Nucleus accumbens (tissue), 56 donors: ENCODE data around the gene SLC45A1.
A peak's percentile ranks its signal among the peaks of the same experiment; 100 is the strongest.

Experiments
- DNase-seq, 56 donors: peaks; one replicate each; lab custom pipeline; 2025; lab: John Stamatoyannopoulos, UW

SLC45A1 gene

DNA sequence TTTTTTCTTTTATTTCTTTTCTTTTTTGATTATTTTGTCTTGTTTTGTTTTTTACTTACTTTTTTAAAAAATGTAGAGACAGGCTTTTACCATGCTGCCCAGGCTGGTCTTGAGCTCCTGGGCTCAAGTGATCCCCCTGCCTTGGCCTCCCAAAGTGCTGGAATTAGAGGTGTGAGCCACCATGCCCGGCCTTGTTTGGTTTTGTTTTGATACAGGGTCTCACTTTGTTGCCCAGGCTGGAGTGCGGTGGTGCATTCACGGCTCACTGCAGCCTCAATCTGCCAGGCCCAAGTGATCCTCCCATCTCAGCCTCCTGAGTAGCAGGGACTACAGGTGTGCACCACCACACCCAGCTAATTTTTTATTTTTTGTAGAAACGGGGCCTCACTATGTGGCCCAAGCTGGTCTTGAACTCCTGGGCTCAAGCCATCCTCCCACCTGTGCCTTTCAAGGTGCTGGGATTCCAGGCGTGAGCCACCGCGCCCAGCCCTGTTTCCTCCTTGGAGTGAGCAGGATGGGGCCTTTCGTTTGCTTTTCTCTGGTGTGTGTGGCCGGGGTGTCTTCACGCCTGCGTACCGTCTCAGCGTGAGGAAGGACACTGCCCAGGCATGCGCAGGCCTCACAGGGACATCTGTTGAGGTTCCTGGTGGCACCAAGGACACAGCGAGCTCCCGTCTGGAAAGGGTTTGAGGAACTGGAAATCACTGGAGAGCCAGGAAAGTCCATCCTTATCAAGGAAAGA is 15.5 kb downstream of the SLC45A1 start:
- no peak for DNase-seq

GRCh38 chr1:8334106-8334851 is 16.4 kb downstream of the SLC45A1 start:
- peak in 1 of 56 donors; percentile 15 for DNase-seq

- no peak for DNase-seq
Measured at GRCh38 chr1:8335246-8335645, 17.3 kb downstream of the SLC45A1 start.

- DNase-seq: no peak
Measured at GRCh38 chr1:8337776-8338525, 20.0 kb downstream of the SLC45A1 start.

DNA sequence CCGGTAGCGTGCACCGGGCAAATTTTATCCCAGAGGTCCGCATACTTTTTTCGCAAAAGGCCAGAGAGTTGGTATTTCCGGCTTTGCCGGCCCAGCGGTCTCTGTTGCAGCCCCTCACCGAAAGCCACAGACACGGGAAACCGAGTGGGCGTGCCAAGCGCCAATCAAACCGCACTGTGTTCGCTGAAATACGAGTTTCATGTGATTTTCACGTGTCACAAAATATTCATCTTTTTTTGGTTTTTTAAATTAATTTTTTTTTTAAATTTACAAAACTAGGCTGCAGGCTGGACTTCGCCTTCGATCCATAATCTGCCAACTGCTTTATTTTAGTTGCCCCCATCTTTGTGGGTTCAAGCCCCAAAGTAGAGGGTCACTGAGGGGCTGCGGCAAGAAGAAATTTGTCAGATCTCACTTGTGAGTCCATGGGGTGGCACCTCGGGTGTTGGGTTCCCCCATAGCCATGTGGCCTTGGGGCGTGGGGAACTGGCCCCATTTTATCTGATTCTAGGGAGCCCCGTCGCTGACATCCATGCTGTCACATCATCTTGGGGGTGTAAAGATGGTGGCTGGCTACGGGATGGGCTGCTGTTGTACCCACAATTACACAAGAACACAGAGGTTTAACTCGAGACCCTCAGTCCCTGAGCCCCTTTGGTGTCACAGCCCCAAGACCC is 20.8 kb downstream of the SLC45A1 start:
- DNase-seq: no peak

DNA sequence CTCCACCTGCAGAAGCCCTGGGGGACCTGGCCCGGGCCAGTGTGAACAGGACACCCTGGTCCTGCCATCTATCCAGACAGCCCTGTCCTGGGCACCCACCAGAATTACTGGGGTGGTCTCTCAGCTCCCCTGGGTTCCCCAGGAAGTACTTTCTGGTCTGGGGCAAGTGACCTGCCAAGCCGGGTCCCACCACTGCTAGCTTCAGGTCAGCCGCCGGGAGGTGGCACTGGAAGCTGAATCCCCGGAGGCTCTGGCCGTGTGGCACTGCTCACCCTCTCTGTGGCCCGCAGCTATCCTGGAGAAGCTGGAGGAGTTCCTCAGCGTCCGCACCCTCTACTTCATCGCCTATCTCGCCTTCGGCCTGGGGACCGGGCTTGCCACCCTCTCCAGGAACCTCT is 21.3 kb downstream of the SLC45A1 start:
- DNase-seq: no peak

DNA sequence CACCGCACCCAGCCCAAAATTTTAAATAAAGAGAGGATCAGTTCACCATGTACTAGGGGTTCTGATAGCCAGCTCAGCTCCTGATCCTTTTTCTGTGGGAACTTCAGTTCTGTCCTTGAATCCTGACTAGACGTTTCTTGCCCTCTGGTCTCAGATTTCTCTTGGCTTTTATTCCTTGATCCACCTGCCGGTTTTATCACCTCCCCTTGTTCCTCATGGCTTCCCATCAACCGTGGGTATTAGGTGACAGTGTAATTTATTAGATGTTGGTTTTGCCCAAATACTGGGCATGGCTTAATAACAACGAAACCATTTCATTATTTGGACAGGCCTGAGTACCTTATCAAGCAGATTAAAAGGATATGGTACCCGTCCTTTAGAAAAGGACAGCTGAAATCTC is 22.5 kb downstream of the SLC45A1 start:
- no peak for DNase-seq

DNA sequence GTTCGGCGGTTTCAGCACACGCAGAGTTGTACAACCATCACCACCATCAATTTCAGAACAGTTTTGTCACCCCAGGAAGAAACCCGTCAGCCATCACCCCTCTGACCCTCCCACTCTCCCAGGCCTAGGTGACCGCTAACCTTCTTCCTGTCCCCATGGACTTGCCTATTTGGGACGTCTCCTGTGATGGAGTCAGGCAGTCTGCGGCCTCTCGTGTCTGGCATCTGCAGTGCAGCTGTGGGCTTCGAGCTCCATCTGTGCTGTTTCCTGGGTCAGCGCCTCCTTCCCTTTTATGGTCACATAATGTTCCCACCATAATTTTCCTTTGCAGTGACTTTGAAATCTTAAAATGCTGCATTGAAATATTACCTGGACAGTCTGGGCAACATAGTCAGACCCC is 24.4 kb downstream of the SLC45A1 start:
- DNase-seq: no peak

DNA sequence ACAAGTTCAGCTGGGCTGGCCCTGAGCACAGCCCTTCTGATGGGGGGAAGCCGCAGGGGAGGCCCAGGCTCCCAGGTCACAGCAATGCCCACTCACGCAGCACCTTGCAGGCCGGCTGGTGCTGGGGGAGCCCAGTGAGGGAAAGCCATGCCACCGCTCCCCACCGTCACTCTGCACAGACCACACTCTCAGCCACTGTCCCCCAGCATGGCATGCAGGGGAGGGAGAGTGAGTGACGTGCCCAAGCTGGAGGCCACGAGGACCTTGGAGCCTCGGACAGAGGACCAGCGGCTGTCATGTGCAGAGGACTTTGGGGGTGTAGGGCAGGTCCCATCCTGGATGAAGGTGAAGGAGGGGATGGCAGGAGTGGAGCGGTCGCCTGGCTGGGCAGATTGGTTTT is 25.1 kb downstream of the SLC45A1 start:
- no peak for DNase-seq

GRCh38 chr1:8343464-8344001 is 25.6 kb downstream of the SLC45A1 start:
- peak in 1 of 56 donors; percentile 11 for DNase-seq

- no peak for DNase-seq
Measured at GRCh38 chr1:8344893-8345507, 27.1 kb downstream of the SLC45A1 start.

DNA sequence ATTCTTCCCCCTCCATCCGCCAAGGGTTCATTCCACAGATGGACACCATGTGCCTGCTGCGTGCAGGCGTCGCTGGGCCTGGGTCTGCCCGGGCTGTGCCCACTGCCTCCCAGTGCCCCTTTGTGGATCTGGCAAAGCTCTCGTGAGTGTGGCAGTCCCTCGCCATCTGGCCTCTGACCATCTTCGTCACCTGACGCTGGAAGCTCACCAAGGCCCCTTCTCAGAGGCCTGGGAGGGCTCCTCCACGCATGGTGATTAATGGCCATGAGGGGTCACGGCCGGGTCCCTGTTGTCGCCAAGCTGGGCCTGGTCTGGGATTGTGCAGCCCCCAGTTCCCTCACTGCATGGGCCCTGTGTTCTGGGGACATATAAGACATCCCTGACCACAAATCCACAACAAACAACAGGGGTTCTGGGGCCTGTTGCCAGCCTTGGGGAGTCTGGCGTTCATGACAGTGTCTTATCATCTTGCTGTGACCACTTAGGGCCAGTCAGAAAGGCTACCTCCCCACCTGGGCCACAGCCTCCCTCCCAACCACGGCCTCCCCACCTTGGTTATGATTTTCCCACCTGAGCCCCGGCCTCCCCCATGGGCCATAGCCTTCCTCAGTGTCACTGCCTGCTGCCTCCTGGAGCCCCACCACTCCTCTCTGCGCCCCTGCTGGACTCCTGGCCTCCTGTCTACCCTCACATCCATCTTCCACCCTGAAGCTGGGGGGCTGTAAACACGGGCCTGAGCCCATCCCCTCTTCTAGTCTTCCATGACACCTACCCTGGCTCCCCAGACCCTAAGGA is 27.9 kb downstream of the SLC45A1 start:
- no peak for DNase-seq

DNA sequence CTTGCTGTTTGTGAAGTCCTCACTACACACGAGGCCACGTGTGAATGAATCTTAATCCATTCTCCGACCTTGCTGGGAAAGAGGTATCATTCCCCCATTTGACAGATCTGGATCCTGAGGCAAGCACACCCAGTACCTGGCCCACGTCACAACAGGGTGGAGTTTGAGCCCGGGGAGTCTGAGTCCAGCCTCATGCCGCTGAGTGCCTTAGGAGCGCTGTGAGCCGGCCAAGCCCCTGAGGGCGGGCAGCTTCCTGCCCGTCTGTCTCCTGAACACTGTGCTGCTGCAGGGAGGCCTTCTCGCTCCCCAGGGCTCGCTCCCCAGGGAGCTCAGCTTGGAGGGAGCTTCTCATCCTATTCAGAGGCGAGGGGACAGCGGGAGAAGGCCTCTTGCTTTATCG is 29.7 kb downstream of the SLC45A1 start:
- DNase-seq: no peak

DNA sequence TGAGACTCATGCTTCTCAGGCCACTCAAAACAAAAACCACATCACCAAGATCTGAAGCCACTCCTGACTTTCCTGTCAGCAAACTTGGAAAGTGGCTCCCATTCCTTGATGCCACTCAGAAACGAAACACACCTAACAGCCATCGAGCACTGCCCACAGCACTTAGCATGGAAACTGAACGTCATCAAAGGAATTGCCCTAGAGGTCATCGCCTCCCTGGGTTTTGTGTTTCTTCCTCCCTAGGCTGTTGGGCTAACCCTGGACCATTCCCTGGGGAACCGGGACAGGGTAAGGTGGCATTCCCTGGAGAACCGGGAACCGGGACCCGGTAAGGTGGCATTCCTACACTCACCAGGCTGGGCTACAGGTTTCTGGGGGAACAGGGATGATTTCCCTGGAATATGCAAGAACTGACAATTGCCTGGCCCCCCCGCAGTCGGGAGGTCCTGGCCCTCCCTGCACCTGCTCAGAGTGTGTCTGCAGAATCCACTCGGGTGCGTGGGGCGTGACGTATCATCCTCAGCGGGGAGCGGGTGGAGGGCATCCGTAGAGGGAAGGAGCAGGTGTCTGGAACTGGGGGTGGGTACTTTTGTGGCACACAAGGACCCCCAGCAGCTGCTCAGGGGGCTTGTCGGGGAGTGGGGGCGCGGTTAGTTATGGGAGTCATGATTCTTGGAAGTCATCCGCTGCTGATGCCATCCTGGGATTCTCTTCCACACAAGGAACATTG is 30.3 kb downstream of the SLC45A1 start:
- peak in 2 of 56 donors; percentile 19 to 30 for DNase-seq

DNA sequence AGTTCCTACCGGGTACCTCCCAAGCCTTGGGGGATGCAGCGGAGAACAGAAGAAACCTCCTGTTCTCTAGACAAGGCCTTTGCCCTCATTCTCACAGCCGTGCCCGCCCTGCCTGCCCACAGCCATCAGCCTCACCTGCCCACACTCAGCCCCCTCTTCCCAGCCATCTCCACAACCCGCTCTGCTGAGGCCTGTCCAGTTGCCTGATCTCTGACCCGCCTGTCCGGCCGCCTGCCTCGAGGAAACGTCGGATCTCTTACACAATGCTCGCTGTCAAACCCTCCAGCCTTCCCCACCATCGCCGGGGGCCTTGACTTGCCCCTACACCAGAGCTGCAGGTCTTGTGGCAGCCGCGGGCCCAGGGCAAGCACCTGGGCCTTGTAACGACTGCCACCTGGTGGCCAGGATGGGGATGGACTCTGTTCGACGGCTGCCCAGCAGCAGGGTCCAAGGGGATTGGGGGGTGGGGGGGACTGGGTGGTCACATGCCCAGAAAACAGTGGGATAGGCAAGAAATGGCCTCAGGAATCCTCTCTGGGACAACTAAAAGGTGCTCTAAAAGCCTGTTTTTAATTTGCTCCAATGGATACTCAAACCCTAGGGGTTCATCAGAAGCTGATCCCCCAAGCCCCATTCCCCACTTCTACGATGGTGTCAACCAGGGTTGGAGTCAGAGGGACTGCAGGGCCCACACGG is 31.0 kb downstream of the SLC45A1 start:
- peak in 35 of 56 donors; percentile 10 to 71 (median 29) for DNase-seq

GRCh38 chr1:8349473-8349865 is 31.6 kb downstream of the SLC45A1 start:
- no peak for DNase-seq

- no peak for DNase-seq
Measured at GRCh38 chr1:8349961-8350360, 32.0 kb downstream of the SLC45A1 start.
